Measurements from ENCODE around the gene HOXD8.

HOXD8 gene

DNA sequence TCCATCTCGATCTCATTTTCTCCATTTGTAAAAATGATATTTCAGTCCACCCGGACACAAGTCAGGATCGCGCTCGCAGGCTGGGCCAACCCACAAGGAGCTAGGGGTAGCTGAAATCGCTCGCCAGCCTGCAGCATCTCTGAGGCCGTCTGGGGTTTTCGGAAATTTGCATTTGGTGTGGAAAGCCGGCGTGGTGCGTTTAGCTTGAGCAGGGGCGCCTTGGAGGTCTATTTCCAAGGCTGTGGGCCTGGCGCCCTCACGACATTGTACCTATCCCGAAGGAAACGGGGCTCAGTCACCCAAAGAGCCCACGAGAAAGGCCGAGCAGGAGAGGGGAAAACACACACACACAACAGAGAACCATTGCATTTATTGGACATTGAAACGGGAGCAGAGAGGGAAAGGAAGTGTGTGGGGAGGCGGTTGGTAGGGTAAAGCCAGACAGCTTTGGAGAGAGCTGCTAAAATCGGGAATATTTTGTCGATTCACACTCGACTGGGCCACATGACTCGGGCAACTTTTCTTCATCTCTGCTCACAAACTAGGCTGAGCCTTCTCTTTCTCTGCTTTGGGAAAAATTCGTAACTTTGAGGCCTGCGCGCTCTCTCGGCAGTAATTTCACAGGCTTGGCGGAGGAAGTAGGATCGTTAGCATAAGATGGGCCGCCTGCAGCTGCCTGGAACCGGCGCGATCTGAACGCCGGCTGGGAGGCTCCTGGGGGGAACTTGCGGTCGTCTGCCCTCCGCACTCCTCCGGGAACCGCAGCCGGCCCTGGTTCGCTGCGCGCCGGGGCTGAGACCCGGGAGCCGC, 1.1 kb upstream of the HOXD8 start:
- DNase-seq (ENCODE audit: low read depth in 1 of 2, low spot score in 1 of 2): no peak

DNA sequence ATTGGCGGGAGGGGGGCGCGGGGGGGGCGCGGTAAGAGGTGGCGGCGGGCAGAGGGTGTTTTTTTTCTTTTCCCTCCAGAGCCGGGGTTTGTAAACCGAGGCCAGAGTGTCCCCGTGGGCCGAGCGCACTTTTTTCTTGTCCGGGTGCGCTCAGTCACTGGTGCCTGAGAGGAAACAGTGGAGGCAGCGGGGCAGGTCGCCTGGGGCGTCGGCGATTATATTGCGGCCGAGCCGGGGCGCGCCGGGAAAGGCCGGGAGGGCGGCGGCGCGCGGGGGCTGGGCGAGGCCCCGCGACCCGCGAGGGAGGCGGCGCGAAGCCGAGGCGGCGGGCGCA, 275 bp downstream of the HOXD8 start:
- no peak for DNase-seq (ENCODE audit: low read depth in 1 of 2, low spot score in 1 of 2)

DNA sequence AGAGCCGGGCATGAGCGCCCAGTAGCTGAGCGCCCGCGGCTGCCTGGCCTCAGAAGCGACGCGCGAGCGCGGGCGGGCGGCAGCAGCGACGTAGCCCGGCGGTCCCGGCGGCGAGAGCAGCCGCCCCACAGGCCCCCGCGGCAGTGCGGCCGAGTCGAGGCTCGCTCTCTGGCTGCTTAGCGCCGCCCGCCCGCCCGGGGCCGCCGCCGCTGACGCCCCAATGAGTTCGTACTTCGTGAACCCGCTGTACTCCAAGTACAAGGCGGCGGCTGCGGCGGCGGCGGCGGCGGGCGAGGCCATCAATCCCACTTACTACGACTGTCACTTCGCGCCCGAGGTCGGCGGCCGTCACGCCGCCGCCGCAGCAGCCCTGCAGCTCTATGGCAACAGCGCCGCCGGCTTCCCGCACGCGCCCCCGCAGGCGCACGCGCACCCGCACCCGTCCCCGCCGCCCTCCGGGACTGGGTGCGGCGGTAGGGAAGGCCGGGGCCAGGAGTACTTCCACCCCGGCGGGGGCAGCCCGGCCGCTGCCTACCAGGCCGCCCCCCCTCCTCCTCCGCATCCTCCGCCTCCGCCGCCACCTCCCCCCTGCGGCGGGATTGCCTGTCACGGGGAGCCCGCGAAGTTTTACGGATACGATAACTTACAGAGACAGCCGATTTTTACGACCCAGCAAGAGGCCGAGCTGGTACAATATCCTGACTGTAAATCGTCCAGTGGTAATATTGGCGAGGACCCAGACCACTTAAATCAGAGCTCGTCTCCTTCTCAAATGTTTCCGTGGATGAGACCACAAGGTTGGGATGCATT, 847 bp downstream of the HOXD8 start:
- DNase-seq (ENCODE audit: low read depth in 1 of 2, low spot score in 1 of 2): no peak

DNA sequence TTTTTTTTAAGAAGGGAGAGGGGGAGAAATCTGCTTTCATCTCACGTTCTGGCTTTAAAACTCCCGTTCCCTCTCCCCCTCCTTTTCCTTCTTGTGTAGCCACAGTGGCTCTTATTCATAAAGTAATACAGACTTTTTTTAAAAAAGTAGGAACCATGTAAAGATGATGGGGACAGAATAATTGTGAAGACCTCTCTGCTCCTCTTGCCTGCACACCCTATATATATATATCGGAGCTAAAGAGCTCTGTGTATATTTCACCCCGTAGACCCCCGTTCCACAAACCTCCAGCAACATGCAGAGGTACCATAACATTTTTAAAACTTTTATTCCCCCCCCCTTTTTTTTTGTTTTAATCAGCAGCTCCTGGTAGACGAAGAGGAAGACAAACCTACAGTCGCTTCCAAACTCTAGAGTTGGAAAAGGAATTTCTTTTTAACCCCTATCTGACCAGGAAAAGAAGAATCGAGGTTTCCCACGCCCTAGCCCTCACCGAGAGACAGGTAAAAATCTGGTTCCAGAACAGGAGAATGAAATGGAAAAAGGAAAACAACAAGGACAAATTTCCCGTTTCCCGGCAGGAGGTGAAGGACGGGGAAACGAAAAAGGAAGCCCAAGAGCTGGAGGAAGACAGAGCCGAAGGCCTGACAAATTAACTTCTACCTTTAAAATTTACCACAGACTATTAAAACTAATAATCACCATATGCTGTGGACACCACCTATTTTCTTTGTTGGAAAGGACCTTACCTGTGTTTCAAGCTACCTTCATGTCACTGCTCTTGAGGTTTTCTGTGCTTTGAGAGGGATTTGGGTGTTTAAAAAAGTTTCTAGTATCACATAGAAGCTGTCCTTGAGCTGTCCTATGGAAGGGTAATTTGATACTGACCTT, 1.7 kb downstream of the HOXD8 start:
- DNase-seq (ENCODE audit: low read depth in 1 of 2, low spot score in 1 of 2): no peak

DNA sequence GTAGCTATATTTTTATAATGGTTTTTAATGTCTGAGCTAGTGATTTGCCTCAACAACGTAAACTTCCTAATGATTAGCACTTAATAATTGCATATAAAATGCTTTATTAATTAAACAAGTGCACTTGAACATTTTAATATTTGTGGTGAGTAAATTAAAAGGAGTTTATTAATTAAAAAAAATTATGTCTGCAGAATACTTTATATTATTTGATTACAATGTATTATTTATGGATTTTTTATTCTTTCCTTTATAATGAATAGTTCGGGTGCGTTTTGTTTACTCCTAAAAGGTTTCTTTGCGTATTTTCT, 2.3 kb downstream of the HOXD8 start:
- DNase-seq (ENCODE audit: low read depth in 1 of 2, low spot score in 1 of 2): no peak

DNA sequence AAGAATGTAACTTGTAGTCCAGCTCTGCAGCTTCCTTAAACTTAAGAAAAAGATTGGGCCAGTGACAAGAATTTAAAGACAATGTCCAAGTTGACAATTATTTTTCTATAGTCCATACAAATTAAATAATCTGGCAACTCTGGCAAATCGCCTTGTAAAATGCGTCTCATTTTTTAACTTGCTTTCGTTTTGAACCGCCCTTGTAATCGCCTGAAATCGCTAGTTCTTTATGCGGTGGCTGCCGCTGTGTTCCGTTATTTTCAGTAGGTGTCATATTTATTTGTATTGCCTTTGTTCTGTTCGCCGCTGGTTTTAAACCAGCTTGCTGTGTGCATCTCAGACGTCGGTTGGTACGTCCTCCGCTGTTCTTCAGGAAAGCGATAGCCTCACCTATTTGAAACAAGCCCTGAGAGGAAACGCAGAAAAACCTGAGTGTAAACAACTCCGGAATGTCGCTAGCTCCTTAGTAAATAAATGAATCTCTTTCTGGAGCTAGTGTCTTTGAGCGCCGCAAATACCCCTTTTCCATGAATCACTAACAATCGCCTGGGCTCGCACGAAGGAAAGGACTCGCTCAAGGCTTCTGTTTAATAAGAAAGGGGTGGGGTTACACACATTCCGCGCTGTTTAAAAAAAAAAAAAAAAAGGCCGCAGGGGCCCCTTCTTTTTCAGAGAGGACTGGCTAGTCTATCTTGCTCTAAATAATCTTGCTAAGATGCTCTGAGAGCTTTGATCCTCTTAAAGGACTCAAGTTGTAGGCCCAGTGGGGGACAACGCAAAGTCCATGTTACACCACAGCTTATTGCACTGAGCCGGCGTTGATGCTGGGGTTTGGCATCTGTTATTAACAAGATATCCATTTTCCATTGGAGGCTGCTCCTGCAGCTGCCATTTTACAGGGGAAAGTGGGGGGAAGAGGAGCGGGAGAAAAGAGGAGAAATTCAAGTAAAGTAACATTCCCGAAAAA, 3.0 kb downstream of the HOXD8 start:
- DNase-seq (ENCODE audit: low read depth in 1 of 2, low spot score in 1 of 2): no peak

DNA sequence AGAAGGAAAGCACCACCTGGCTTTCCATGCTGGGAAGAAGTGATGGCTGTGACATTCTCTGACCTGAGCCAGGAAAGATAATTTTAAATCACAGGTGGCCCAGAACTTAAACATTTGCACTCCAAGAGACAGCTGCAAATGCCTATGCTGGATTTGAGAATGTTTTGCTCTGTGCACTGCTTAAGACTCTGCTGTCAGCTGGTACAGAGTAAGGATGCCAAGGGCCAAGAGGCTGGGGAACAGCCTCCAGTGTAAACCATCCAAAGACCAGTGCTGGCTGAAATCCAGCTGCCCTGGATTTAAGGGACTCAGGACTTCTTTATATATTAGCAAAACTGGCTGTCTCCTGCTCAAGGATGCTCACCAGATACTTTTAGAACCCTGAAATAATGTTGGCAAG, 3.9 kb downstream of the HOXD8 start:
- no peak for DNase-seq (ENCODE audit: low read depth in 1 of 2, low spot score in 1 of 2)

DNA sequence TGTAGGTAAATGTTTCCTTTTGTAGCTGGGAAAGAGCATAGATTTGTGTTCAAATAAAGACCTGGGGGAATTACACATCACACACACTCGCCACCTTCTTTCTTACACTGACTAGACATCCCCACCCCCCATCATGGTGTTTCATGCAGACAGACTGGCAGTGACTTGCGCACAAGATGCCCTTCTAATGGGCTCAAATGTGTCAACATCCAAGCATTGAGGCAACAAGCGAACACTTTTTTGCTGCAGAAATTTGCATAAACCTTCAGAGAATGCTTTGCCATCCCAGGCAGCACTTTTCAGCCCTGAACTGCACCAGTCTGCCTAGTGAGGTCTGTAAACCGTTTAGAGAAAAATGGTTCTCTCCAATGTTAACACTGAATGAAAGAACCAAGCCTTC, 4.5 kb downstream of the HOXD8 start:
- no peak for DNase-seq (ENCODE audit: low read depth in 1 of 2, low spot score in 1 of 2)

DNA sequence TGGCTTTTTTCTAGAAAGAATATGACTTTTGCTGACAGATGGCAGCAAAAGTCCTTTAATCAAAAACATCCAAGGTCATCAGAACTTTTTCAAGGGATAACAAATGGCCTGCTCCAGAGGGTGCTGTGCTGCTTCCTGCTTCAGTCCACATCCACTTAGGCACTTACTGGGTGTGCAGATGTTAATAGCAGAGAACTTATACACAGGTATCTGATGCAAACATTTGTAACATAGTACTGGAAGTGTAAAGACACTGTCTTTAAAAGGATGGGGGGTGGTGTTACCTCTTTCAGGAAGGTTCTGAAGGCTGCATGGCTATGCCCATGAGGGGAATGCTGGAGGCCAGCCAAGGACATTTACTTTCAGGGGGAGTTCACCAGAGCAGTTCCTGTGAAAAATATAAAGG, 5.5 kb downstream of the HOXD8 start:
- no peak for DNase-seq (ENCODE audit: low read depth in 1 of 2, low spot score in 1 of 2)

DNA sequence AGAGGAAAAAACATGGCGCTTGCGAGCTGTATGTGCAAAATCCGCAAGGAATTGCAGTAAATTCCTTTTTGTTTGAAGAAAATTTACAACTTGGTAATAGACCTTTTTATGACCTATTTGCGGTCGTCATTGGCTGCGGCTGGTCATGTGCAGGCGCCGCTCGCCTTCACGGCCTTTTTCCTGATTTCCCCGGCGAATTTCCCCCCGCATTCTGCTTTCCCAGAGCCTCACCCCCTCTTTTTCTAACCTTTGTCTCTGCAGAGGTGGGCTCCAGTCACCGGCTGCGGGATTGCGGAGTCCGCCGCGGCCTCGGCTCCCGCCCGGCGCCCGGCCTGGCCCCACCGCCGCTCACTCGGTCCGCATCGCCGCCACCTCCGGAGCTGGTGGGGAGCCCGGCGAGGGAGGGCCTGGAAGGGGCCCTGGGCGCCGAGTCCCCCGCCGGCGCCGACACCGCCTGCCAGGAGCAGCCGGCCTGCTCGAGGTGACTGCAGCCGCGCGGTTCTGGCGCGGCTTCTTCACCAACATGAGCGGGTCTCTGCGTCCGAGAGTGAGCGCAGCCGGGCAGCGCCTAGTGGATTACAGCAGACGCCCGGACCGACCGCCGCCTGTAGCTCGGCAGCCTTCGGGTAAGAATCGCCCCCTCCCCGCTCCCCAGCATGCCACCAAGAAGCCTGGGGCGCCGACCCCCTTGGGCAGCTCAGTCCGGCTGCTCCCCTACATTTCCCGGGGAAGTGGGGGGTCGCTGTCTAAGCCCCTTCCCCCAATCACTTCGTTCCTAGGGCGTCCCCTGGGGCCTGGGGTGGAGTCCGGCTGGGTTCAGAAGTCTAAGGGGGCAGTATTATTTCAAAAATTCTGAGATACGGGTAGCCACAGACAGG, 7.1 kb downstream of the HOXD8 start:
- no peak for DNase-seq (ENCODE audit: low read depth in 1 of 2, low spot score in 1 of 2)

DNA sequence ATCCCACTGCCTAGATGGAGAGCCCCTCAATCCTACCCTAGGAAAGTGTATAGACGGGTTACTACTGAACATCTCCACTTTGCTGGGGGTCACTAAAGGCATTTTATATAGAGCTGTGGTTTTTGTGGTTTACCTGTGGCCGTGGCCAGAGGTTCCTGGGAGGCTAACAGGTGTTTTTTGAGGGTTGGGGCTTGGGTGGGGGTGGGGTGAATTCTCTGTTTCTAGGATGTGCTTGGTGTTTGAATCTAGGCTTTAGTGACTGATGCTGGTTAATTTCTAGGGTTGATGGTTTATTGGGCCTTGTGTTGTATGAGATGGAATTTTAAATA, 7.7 kb downstream of the HOXD8 start:
- DNase-seq (ENCODE audit: low read depth in 1 of 2, low spot score in 1 of 2): no peak

DNA sequence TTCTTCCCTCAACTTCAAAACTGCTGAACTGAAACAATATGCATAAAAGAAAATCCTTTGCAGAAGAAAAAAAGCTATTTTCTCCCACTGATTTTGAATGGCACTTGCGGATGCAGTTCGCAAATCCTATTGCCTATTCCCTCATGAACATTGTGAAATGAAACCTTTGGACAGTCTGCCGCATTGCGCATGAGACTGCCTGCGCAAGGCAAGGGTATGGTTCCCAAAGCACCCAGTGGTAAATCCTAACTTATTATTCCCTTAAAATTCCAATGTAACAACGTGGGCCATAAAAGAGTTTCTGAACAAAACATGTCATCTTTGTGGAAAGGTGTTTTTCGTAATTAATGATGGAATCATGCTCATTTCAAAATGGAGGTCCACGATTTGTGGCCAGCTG, 8.4 kb downstream of the HOXD8 start:
- DNase-seq (ENCODE audit: low read depth in 1 of 2, low spot score in 1 of 2): no peak

DNA sequence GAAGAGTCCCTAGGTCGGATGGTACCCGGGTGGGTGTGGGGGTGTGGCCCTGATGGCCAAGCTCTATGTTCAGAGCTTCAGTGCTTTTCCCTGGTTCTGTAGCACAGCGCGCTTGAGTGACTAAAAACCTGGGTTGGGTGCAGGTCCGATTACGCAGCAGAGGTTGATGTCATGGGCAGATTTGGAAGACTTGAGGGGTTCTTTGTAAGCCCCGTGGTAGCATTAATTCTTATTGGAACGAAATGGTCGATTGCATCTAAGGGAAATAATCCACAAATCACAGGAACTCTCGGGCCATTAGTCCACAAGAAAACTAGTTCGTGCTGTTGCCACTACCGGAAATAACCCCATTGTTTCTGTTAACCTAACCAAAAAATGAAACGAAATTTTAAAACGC, 9.0 kb downstream of the HOXD8 start:
- no peak for DNase-seq (ENCODE audit: low read depth in 1 of 2, low spot score in 1 of 2)

DNA sequence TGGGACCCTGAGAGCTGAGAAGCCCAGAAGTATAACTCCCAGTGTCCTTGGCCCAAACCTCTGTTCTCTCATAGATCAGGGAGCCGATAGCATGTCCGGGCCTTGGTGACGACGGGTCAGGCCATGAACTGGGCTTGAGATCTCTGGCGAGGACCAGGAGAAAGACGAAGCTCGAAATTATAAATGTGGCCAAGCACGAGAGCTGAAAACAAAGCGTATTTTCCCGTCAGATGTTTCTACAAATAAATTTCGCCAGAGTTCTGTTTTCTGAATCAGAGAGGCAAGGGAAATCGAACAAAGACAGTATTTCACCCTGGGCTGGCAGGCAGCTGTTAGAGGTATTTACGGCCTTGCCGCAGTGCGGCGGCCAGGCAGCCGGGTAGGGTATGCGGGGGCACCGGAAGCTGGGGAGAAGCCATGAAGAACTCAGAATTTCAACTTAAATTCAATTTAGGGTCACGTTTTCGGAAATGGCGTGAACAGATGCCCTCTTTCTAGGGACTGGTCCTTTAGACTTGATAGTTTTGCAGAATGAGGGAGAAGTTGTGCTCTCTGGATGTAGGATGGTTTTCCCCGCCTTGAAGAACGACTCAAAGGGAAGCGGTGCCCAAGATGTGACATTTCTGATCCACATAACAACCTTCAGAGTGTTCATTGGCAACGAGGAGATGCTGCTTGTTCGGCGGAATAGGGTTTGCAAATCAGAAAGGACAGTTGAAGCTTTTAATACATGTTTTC, 9.6 kb downstream of the HOXD8 start:
- DNase-seq (ENCODE audit: low read depth in 1 of 2, low spot score in 1 of 2): no peak

DNA sequence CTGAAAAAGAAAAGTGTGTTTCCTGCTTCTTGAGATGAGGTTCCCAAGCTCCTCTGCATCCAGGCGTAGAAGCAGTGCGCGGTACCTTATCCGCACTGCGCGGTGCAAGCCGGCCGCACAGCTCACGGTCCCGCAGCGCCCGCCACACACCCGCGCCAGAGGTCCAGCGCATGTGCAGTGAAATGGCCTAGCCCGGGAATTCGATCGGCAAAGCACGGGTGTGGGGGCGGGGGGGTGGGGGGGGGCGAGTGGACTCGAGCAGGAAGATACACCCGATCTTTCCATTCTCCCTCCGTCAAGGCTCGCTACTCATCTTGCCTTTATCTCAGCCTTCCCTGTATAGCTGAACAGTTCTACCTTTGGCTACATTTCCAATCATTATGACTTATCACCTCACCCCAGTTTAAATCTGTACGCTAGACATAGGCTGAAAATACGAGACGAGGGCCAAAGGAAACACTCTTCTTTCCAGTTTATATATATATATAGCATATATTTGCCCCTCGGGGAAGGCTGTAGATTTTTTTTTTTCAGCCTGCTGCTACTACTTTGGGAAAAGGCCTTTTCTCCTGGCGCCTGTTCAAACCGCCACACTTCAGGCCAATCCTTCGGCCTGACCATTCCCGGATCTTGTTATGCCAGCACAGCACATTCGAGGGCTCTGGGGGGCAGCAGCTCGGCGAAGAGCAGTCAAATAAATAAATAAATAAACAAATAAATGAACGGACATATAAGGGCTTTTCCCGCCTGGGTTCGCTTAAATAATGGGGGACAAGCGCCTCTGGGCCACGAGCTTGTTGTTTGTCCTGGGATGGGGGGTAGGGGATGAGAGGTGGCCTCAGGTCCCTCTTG, 10.4 kb downstream of the HOXD8 start:
- DNase-seq (ENCODE audit: low read depth in 1 of 2, low spot score in 1 of 2): no peak

DNA sequence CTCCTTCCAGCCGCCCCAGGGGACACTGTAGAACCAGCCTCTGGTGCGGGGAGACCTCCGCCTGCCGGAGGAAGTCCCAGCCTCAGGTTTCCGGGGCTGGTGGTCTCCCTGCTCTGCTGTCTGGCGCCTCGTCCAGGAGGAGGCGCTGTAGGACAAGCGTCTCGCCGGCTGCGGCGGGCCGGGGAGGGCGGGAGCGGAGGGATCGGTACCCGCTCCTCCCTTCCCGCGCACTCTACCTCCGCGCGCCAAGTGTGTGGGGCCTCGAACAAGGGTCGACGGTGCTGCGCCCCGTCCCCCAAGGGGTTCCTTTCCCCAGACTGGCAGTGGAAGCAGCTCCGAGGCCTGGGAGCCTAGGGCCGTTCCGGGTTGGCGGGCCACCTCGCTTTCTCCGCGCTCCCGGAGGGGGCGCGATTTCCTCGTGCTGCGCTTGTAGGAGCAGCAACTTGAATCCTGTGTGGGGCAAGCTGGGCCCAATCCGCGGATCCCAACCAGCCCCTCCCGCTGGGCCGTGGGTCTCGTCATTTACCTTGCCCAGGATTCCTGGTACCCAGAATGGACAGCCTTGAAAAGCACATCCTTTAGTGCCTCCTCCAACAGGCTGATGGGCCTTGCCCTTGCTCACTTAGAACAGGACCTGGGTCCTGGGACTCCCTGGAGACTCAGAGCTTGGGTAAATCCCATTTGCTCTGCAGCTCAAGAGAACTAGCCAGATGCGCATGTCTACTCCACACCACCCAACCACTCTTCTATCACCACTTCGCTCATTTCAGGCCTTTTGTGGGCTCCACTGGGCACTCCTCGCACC, 11.2 kb downstream of the HOXD8 start:
- peak in 1 of 2 donors; percentile 48 for DNase-seq (ENCODE audit: low read depth in 1 of 2, low spot score in 1 of 2)

DNA sequence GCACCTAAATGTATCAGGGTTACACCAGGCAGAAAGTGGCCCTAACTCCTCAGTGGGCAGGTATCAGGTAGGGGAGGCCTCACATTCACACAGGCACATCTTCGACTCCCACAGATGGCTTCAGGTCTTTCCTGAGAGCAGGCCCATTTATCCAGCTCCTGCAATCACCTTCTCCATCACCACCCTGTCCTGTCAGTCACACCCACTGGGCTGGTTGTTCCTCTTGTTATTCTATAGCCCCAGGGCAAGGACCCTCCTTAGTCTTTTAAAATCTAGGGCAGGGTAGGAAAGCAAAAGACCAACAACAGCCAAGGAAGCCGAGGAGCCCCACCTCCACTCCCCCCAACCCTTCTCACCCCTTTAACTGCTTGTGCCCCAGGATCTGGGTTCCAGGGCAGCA, 12.8 kb downstream of the HOXD8 start:
- no peak for DNase-seq (ENCODE audit: low read depth in 1 of 2, low spot score in 1 of 2)

Measured in stimulated activated CD4-positive, alpha-beta T cell treated with anti-CD3 and anti-CD28 coated beads, Interleukin-15, amount 100 ng/mL, for 1 hour (primary cell).